ENCODE data around the gene ADCY3. TPM values are rescaled to one million over a fixed set of nuclear protein-coding genes. Genes with fewer than 3 reads are reported as not detected.

Gene ADCY3
- total and polyA plus RNA-seq, 10 donors, result 36.5 to 61.5 (median 52.7) TPM

GRCh38 chr2:24832521-24832920 lies 87.5 kb downstream of the ADCY3 start:
- intact Hi-C loops (cut with DNase I; ENCODE audit: low total_unique reads), result no loop called here
- WGBS, 5 donors, result 75 to 91% (median 84%) methylated on average over 9 of the region's 9 CpGs

GRCh38 chr2:24832073-24832461 lies 88.0 kb downstream of the ADCY3 start:
- DNase-seq, result peak; percentile 65
- no peak for TF ChIP-seq POLR2A (IDR thresholded peaks at IDR 0.05)
- TF ChIP-seq POLR2AphosphoS5 (IDR thresholded peaks at IDR 0.05), result peak in 1 of 3 donors; percentile 11
- TF ChIP-seq, protein P1, sequence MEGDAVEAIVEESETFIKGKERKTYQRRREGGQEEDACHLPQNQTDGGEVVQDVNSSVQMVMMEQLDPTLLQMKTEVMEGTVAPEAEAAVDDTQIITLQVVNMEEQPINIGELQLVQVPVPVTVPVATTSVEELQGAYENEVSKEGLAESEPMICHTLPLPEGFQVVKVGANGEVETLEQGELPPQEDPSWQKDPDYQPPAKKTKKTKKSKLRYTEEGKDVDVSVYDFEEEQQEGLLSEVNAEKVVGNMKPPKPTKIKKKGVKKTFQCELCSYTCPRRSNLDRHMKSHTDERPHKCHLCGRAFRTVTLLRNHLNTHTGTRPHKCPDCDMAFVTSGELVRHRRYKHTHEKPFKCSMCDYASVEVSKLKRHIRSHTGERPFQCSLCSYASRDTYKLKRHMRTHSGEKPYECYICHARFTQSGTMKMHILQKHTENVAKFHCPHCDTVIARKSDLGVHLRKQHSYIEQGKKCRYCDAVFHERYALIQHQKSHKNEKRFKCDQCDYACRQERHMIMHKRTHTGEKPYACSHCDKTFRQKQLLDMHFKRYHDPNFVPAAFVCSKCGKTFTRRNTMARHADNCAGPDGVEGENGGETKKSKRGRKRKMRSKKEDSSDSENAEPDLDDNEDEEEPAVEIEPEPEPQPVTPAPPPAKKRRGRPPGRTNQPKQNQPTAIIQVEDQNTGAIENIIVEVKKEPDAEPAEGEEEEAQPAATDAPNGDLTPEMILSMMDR (IDR thresholded peaks at IDR 0.05 in 8 of 11, conservative IDR thresholded peaks at IDR 0.05 in 3 of 11), result no peak
- no peaks in the 10 kb centered on the region for H3K27me3 ChIP-seq (replicated peaks in 1 of 7)
- peaks cover 0 to 11% (median 4%) of the 10 kb centered on the region in 6 donors for H3K4me1 ChIP-seq
- H3K36me3 ChIP-seq, result peaks cover 0 to 69% (median 20%) of the 10 kb centered on the region in 6 donors
- WGBS, 5 donors, result 87 to 94% (median 91%) methylated on average over 14 of the region's 14 CpGs
- H3K9me3 ChIP-seq, result no peaks in the 10 kb centered on the region
- intact Hi-C loops (cut with DNase I; ENCODE audit: low total_unique reads), result no loop called here
- no peak overlapping the region for H3K27ac ChIP-seq
- H3K4me3 ChIP-seq, result no peak overlapping the region

More at GRCh38 chr2:24832521-24832920, 87.5 kb downstream of the ADCY3 start:
- Histone ChIP-seq H3K36me3 (peaks cover 0 to 71% (median 20%) of the 10 kb centered on the region in 6 donors), H3K4me3 (no peak overlapping the region), H3K9me3 (no peaks in the 10 kb centered on the region), H3K27ac (no peak overlapping the region), H3K27me3 (replicated peaks in 1 of 7) (no peaks in the 10 kb centered on the region), H3K4me1 (peaks cover 0 to 6% (median under 1%) of the 10 kb centered on the region in 6 donors)
- TF ChIP-seq, protein P1 (IDR thresholded peaks at IDR 0.05 in 8 of 11, conservative IDR thresholded peaks at IDR 0.05 in 3 of 11), result no peak
- no peak for TF ChIP-seq POLR2AphosphoS5 (IDR thresholded peaks at IDR 0.05)
- no peak for TF ChIP-seq POLR2A (IDR thresholded peaks at IDR 0.05)
- DNase-seq, result peak; percentile 47

GRCh38 chr2:24831221-24832072 lies 88.6 kb downstream of the ADCY3 start:
- intact Hi-C loops (cut with DNase I; ENCODE audit: low total_unique reads), result no loop called here
- H3K9me3 ChIP-seq, result no peaks in the 10 kb centered on the region
- no peak overlapping the region for H3K27ac ChIP-seq
- H3K27me3 ChIP-seq (replicated peaks in 1 of 7), result no peaks in the 10 kb centered on the region
- WGBS, 5 donors, result 83 to 91% (median 90%) methylated on average over 15 to 18 of the region's 18 CpGs
- H3K4me1 ChIP-seq, result peaks cover 0 to 16% (median 5%) of the 10 kb centered on the region in 6 donors
- TF ChIP-seq, protein P1 (IDR thresholded peaks at IDR 0.05 in 8 of 11, conservative IDR thresholded peaks at IDR 0.05 in 3 of 11), result no peak
- no peak for TF ChIP-seq POLR2A (IDR thresholded peaks at IDR 0.05)
- TF ChIP-seq POLR2AphosphoS5 (IDR thresholded peaks at IDR 0.05), result no peak
- peak; percentile 37 for DNase-seq
- H3K36me3 ChIP-seq, result peaks cover 0 to 66% (median 15%) of the 10 kb centered on the region in 6 donors
- no peak overlapping the region for H3K4me3 ChIP-seq

- Histone ChIP-seq H3K4me3 (no peak overlapping the region), H3K9me3 (no peaks in the 10 kb centered on the region), H3K36me3 (peaks cover 0 to 66% (median 13%) of the 10 kb centered on the region in 6 donors), H3K4me1 (peaks cover 0 to 19% (median 5%) of the 10 kb centered on the region in 6 donors), H3K27ac (no peak overlapping the region), H3K27me3 (replicated peaks in 1 of 7) (no peaks in the 10 kb centered on the region)
- DNase-seq, result peak; percentile 50
- WGBS, 5 donors, result 92 to 96% (median 95%) methylated on average over 12 of the region's 12 CpGs
- TF ChIP-seq, protein P1 (IDR thresholded peaks at IDR 0.05 in 8 of 11, conservative IDR thresholded peaks at IDR 0.05 in 3 of 11), result no peak
- TF ChIP-seq POLR2AphosphoS5 (IDR thresholded peaks at IDR 0.05) (no peak), POLR2A (IDR thresholded peaks at IDR 0.05) (no peak)
- intact Hi-C loops (cut with DNase I; ENCODE audit: low total_unique reads), result no loop called here
Measured at GRCh38 chr2:24830786-24831185, 89.3 kb downstream of the ADCY3 start.
